ENCODE results near the gene FOXP1. TPM values are rescaled to one million over a fixed set of nuclear protein-coding genes. Genes with fewer than 3 reads are reported as not detected.

Gene FOXP1
- total and polyA plus RNA-seq, 2 of the 8 experiments (the other 6 are each of a cell fraction or from before 2014, with no cell fraction given): 13.9 to 25.4 TPM

DNA sequence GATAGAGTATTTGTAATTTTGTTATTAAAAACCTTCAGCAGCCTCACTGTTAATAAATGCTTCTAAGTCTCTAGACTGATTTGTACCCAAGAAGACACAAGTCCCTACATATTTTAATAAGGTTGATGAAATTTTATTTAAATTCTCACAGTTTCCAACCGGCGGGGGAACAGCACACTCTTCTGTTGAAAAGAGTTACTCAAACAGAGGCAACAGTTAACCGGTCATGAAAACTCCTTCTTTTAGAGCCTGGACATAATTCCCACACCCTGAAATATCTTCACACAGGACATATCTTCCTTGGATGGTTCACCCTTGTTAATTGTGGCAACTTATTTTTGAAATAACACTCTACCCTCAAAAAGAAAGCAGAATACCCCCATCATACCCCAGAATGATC, 278.8 kb downstream of the FOXP1 start:
- ChIA-PET CTCF (ENCODE audit: partially characterized antibody) (interaction anchor here (0.5 to 0.8 kb wide), 2 partner anchors 178 to 191 kb away, joined by 3 to 4 read pairs; no protein-coding TSS in a partner anchor), POLR2A (ENCODE audit: partially characterized antibody) (no interaction called here)
- no peak overlapping the region for H3K27ac ChIP-seq (ENCODE audit: low read depth, low read length)
- H2BK12ac ChIP-seq (ENCODE audit: low read depth, low read length): no peak overlapping the region
- H3K18ac ChIP-seq (ENCODE audit: extremely low read depth, low read length): peak overlapping the region; percentile 29; the same call in 1 of the 2 replicates
- peak overlapping the region; percentile 75 to 98 (median 80) for H3K4me3 ChIP-seq (ENCODE audit: extremely low read depth in 1 of 4, insufficient read depth in 2 of 4, low read depth in 3 of 4, low read length in 4 of 4)
- DNase-seq (ENCODE audit: low read depth in 1 of 2, low spot score in 2 of 2) (no peak), FAIRE-seq (peak; percentile 48)
- peaks cover 4% of the 10 kb centered on the region; the same call in 1 of the 2 replicates for H3K23me2 ChIP-seq (ENCODE audit: low read depth, low read length)
- 1% methylated on average over 3 of the region's 3 CpGs; no CpG with 5 or more reads in 1 of the 2 experiments for WGBS, 2 experiments (ENCODE audit: extremely low coverage in 1 of 2, insufficient coverage in 1 of 2, insufficient read length in 1 of 2, insufficient replicate concordance in 2 of 2, low coverage in 1 of 2, low lambda C conversion rate in 2 of 2, missing lambda C conversion rate in 1 of 2)
- H3K56ac ChIP-seq (replicated peaks; ENCODE audit: insufficient read length, low read depth, low read length): no peak overlapping the region
- H2BK20ac ChIP-seq (ENCODE audit: low read length): no peak overlapping the region
- no peak for TF ChIP-seq CREB1 (IDR thresholded peaks at IDR 0.05)
- TF ChIP-seq RAD21 (IDR thresholded peaks at IDR 0.05 in 1 of 2, conservative IDR thresholded peaks at IDR 0.05 in 1 of 2; ENCODE audit: low read depth in 2 of 2, low read length in 2 of 2): peak; percentile 70 to 72
- no peak for TF ChIP-seq BACH1 (IDR thresholded peaks at IDR 0.05; ENCODE audit: low read length)
- no peak for TF ChIP-seq MAFK (IDR thresholded peaks at IDR 0.05; ENCODE audit: low read depth, low read length)
- TF ChIP-seq, protein P1, sequence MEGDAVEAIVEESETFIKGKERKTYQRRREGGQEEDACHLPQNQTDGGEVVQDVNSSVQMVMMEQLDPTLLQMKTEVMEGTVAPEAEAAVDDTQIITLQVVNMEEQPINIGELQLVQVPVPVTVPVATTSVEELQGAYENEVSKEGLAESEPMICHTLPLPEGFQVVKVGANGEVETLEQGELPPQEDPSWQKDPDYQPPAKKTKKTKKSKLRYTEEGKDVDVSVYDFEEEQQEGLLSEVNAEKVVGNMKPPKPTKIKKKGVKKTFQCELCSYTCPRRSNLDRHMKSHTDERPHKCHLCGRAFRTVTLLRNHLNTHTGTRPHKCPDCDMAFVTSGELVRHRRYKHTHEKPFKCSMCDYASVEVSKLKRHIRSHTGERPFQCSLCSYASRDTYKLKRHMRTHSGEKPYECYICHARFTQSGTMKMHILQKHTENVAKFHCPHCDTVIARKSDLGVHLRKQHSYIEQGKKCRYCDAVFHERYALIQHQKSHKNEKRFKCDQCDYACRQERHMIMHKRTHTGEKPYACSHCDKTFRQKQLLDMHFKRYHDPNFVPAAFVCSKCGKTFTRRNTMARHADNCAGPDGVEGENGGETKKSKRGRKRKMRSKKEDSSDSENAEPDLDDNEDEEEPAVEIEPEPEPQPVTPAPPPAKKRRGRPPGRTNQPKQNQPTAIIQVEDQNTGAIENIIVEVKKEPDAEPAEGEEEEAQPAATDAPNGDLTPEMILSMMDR (IDR thresholded peaks at IDR 0.05; ENCODE audit: control extremely low read depth in 1 of 3, insufficient read depth in 1 of 3, low read depth in 1 of 3, low read length in 3 of 3): peak in 2 of 3 experiments; percentile 29 to 37; a peak in 2 of 4 replicates
- no peak overlapping the region for H3K14ac ChIP-seq (ENCODE audit: insufficient read length)
- no peak overlapping the region for H2BK5ac ChIP-seq (ENCODE audit: low read depth, low read length)
- no peaks in the 10 kb centered on the region for H3K9me3 ChIP-seq (ENCODE audit: insufficient read depth in 2 of 2, low read depth in 1 of 2, low read length in 1 of 2)
- no peak overlapping the region for H2AK5ac ChIP-seq (ENCODE audit: low read depth, low read length)
- no peaks in the 10 kb centered on the region for H3K36me3 ChIP-seq (ENCODE audit: control insufficient read depth in 2 of 4, insufficient read depth in 4 of 4, low read length in 3 of 4)
- H2BK120ac ChIP-seq (replicated peaks; ENCODE audit: low read depth, low read length): peak overlapping the region; percentile 70
- no peak overlapping the region for H2AFZ ChIP-seq (ENCODE audit: low read length)
- no peak overlapping the region for H4K91ac ChIP-seq (replicated peaks; ENCODE audit: insufficient read length, low read length)
- H3K79me2 ChIP-seq (ENCODE audit: control insufficient read depth in 1 of 2, insufficient read depth in 2 of 2, low read length in 2 of 2): peaks cover 8 to 54% of the 10 kb centered on the region in 2 experiments; a peak in 3 of 4 replicates
- peak overlapping the region in 3 of 4 experiments; percentile 1 to 29 (median 14); a peak in 1 of 7 replicates for H3K9ac ChIP-seq (replicated peaks in 1 of 4; ENCODE audit: extremely low read depth in 1 of 4, low read depth in 3 of 4, low read length in 3 of 4)
- H3K27me3 ChIP-seq (replicated peaks in 1 of 4; ENCODE audit: control insufficient read depth in 3 of 4, extremely low read depth in 1 of 4, insufficient read depth in 3 of 4, low read length in 3 of 4): no peaks in the 10 kb centered on the region
- H4K8ac ChIP-seq (ENCODE audit: extremely low read depth, insufficient read depth, low read length): no peak overlapping the region
- H3K23ac ChIP-seq (ENCODE audit: insufficient read length): no peak overlapping the region
- H3K4ac ChIP-seq (replicated peaks; ENCODE audit: insufficient read length, low read depth, low read length): no peak overlapping the region
- no peaks in the 10 kb centered on the region; the same call in 1 of the 2 replicates for H3K79me1 ChIP-seq (ENCODE audit: low read depth, low read length)
- H3K4me1 ChIP-seq (replicated peaks in 1 of 4; ENCODE audit: control insufficient read depth in 3 of 4, insufficient read depth in 4 of 4, low read length in 3 of 4): peaks cover 2 to 42% (median 16%) of the 10 kb centered on the region in 4 experiments; a peak in 5 of 7 replicates
- H4K20me1 ChIP-seq (replicated peaks in 1 of 2; ENCODE audit: control insufficient read depth in 1 of 2, insufficient read depth in 2 of 2, low read length in 2 of 2): no peaks in the 10 kb centered on the region
- no peak overlapping the region for H4K5ac ChIP-seq (ENCODE audit: insufficient read length, low read depth, low read length)
- no peak overlapping the region for H2BK15ac ChIP-seq (ENCODE audit: low read length)
- H3K4me2 ChIP-seq (ENCODE audit: insufficient read depth in 1 of 2, low read depth in 2 of 2, low read length in 2 of 2): peak overlapping the region; percentile 73 to 87

Measured in H1 (cell line).